KBM-7 (cell line): Measurements from ENCODE around the gene TXNDC16.
"Not testable (repeated sequence)": the region's sequence is repeated elsewhere in the genome, so short reads cannot be mapped to it uniquely, and the experiment has no call there.

Experiments
- DNase-seq: peaks from one replicate; pipeline ENCODE4 v3.0.0-alpha.2; 2015
- in situ Hi-C: fragments of 300-500 bp; cut with MboI; formaldehyde crosslinking; loops from 2 replicates; pipeline ENCODE4 v1.14.3; 2020; ENCODE audit warnings: low sequenced_read_pairs, low pct_unique_long_range_greater_than_20kb, mixed read lengths

The TXNDC16 gene

GRCh38 chr14:52552063-52552988 lies at the start of gene TXNDC16, which contains the start of gene GPR137C:
TSS of gene TXNDC16 (minus strand) at chr14:52552505. CDS start at chr14:52543557, 8,948 bp downstream.
TSS of gene GPR137C (plus strand) at chr14:52552836. CDS start at chr14:52553148, 312 bp downstream.
- peak; percentile 99 for DNase-seq
- in situ Hi-C loops = no loop called here

GRCh38 chr14:52599974-52600373 lies 47.7 kb upstream of the TXNDC16 start:
- in situ Hi-C loops = no loop called here
- no peak for DNase-seq

- no peak for DNase-seq
- in situ Hi-C loops = no loop called here
Measured at GRCh38 chr14:52598568-52598967, 46.3 kb upstream of the TXNDC16 start.

GRCh38 chr14:52596861-52597260 lies 44.6 kb upstream of the TXNDC16 start:
- in situ Hi-C loops = no loop called here
- no peak for DNase-seq

- in situ Hi-C loops = no loop called here
- DNase-seq = no peak
Measured at GRCh38 chr14:52596320-52596719, 44.0 kb upstream of the TXNDC16 start.

GRCh38 chr14:52590318-52590717 lies 38.0 kb upstream of the TXNDC16 start:
- in situ Hi-C loops = no loop called here
- DNase-seq = no peak

- in situ Hi-C loops = no loop called here
- DNase-seq = no peak
Measured at GRCh38 chr14:52589646-52590045, 37.3 kb upstream of the TXNDC16 start.

- in situ Hi-C loops = no loop called here
- DNase-seq = no peak
Measured at GRCh38 chr14:52583544-52583943, 31.2 kb upstream of the TXNDC16 start.

- no peak for DNase-seq
- in situ Hi-C loops = no loop called here
Measured at GRCh38 chr14:52575858-52576257, 23.6 kb upstream of the TXNDC16 start.

- DNase-seq = not testable (repeated sequence)
Measured at GRCh38 chr14:52568454-52568853, 16.1 kb upstream of the TXNDC16 start.

GRCh38 chr14:52563120-52563519 lies 10.8 kb upstream of the TXNDC16 start:
- in situ Hi-C loops = no loop called here
- no peak for DNase-seq

More at GRCh38 chr14:52568454-52568853, 16.1 kb upstream of the TXNDC16 start:
- in situ Hi-C loops = not testable (repeated sequence)

- in situ Hi-C loops = no loop called here
- DNase-seq = no peak
Measured at GRCh38 chr14:52558688-52559087, 6.4 kb upstream of the TXNDC16 start.

GRCh38 chr14:52553671-52554575 lies 1.6 kb upstream of the TXNDC16 start:
- in situ Hi-C loops = no loop called here
- DNase-seq = peak; percentile 77

- in situ Hi-C loops = no loop called here
- peak; percentile 29 for DNase-seq
Measured at GRCh38 chr14:52553002-52553670, 831 bp upstream of the TXNDC16 start.

GRCh38 chr14:52551696-52552062 lies 626 bp downstream of the TXNDC16 start:
- peak; percentile 72 for DNase-seq
- in situ Hi-C loops = no loop called here

- DNase-seq = no peak
- in situ Hi-C loops = no loop called here
Measured at GRCh38 chr14:52551205-52551604, 1.1 kb downstream of the TXNDC16 start.

GRCh38 chr14:52550661-52551060 lies 1.6 kb downstream of the TXNDC16 start:
- no peak for DNase-seq
- in situ Hi-C loops = no loop called here

- in situ Hi-C loops = no loop called here
- no peak for DNase-seq
Measured at GRCh38 chr14:52547526-52547925, 4.8 kb downstream of the TXNDC16 start.

- no peak for DNase-seq
- in situ Hi-C loops = no loop called here
Measured at GRCh38 chr14:52547027-52547426, 5.3 kb downstream of the TXNDC16 start.
